Stimulated activated naive CD4-positive, alpha-beta T cell treated with Interleukin-2 at 50 U/mL for 16 hours (primary cell): ENCODE measurements around the gene NXF3.
"Not testable (repeated sequence)": the region's sequence is repeated elsewhere in the genome, so short reads cannot be mapped to it uniquely, and the experiment has no call there.

Experiments
- DNase-seq: peaks from one replicate; lab custom pipeline; 2025; lab: John Stamatoyannopoulos, UW

Gene NXF3

GRCh38 chrX:103092942-103093341 lies at the start of gene NXF3:
Gene NXF3 (minus strand): TSS chrX:103093143. CDS start chrX:103093023, 120 bp downstream.
- no peak for DNase-seq

GRCh38 chrX:103136528-103136927 lies 43.6 kb upstream of the NXF3 start:
- not testable (repeated sequence) for DNase-seq

GRCh38 chrX:103124284-103124683 lies 31.3 kb upstream of the NXF3 start:
- DNase-seq: no peak

- DNase-seq: no peak
Measured at GRCh38 chrX:103120748-103121147, 27.8 kb upstream of the NXF3 start.

- not testable (repeated sequence) for DNase-seq
Measured at GRCh38 chrX:103116970-103117369, 24.0 kb upstream of the NXF3 start.

GRCh38 chrX:103109497-103109896 lies 16.6 kb upstream of the NXF3 start:
- not testable (repeated sequence) for DNase-seq

- no peak for DNase-seq
Measured at GRCh38 chrX:103107836-103108235, 14.9 kb upstream of the NXF3 start.

- DNase-seq: not testable (repeated sequence)
Measured at GRCh38 chrX:103107227-103107737, 14.3 kb upstream of the NXF3 start.

GRCh38 chrX:103104370-103104769 lies 11.4 kb upstream of the NXF3 start:
- DNase-seq: not testable (repeated sequence)

GRCh38 chrX:103103866-103104265 lies 10.9 kb upstream of the NXF3 start:
- not testable (repeated sequence) for DNase-seq

- DNase-seq: no peak
Measured at GRCh38 chrX:103101299-103102042, 8.5 kb upstream of the NXF3 start.

- no peak for DNase-seq
Measured at GRCh38 chrX:103100484-103100883, 7.5 kb upstream of the NXF3 start.

- no peak for DNase-seq
Measured at GRCh38 chrX:103099691-103100090, 6.7 kb upstream of the NXF3 start.

- DNase-seq: no peak
Measured at GRCh38 chrX:103098488-103098887, 5.5 kb upstream of the NXF3 start.

GRCh38 chrX:103081051-103081450 lies 11.9 kb downstream of the NXF3 start:
- DNase-seq: no peak

GRCh38 chrX:103073467-103073866 lies 19.5 kb downstream of the NXF3 start:
- DNase-seq: no peak

GRCh38 chrX:103066606-103067005 lies 26.3 kb downstream of the NXF3 start:
- DNase-seq: no peak

GRCh38 chrX:103063918-103064434 lies 29.0 kb downstream of the NXF3 start, which contains the start of gene BEX1:
Gene BEX1 (minus strand): TSS chrX:103064171. CDS start chrX:103063274, 897 bp downstream.
- no peak for DNase-seq

- no peak for DNase-seq
Measured at GRCh38 chrX:103063191-103063845, 29.6 kb downstream of the NXF3 start.

GRCh38 chrX:103061486-103061885 lies 31.5 kb downstream of the NXF3 start:
- no peak for DNase-seq

- no peak for DNase-seq
Measured at GRCh38 chrX:103056902-103057301, 36.0 kb downstream of the NXF3 start.

- no peak for DNase-seq
Measured at GRCh38 chrX:103052625-103053024, 40.3 kb downstream of the NXF3 start.

GRCh38 chrX:103051260-103051789 lies 41.6 kb downstream of the NXF3 start:
- no peak for DNase-seq
